Stimulated activated effector memory CD8-positive, alpha-beta T cell treated with anti-CD3 and anti-CD28 coated beads, Interleukin-12 subunit alpha, Interleukin-12 subunit beta, amount 100 ng/mL, for 72 hours (primary cell): ENCODE measurements around the gene RASD1.
A peak's percentile ranks its signal among the peaks of the same experiment; 100 is the strongest.

Experiments used
- ATAC-seq: fragments of 150-1000 bp; cut with Tn5 transposase; 2 replicates; pipeline ENCODE4 v1.10.0; 2021
- DNase-seq, 2 donors: peaks; one replicate each; pipeline ENCODE4 v3.0.0; 2021 to 2022; ENCODE audit warnings: low spot score in 2 of 2
- H3K27ac Mint-ChIP-seq: one replicate; pipeline ENCODE4 v1.8.0; 2022; ENCODE audit warnings: mild to moderate bottlenecking, mixed read lengths
- H3K36me3 Mint-ChIP-seq: one replicate; pipeline ENCODE4 v1.8.0; 2022; ENCODE audit warnings: mild to moderate bottlenecking, mixed read lengths
- H3K4me1 Mint-ChIP-seq: one replicate; pipeline ENCODE4 v1.8.0; 2022; ENCODE audit warnings: mixed read lengths
- H3K4me3 Mint-ChIP-seq: one replicate; pipeline ENCODE4 v1.8.0; 2022; ENCODE audit warnings: mild to moderate bottlenecking, mixed read lengths
- H3K9me3 Mint-ChIP-seq: one replicate; pipeline ENCODE4 v1.8.0; 2022; ENCODE audit warnings: mixed read lengths

The RASD1 gene

GRCh38 chr17:17496189-17497064, at the start of gene RASD1:
TSS of gene RASD1 (minus strand) at chr17:17496395. CDS start at chr17:17496181, 214 bp downstream.
- H3K27ac Mint-ChIP-seq: no peak within 1 kb of the TSS
- ATAC-seq (peak; percentile 89), DNase-seq (peak; percentile 88 to 90)
- H3K36me3 Mint-ChIP-seq: peaks cover 19% of the 10 kb centered on the region
- peaks cover 15% of the 10 kb centered on the region for H3K4me1 Mint-ChIP-seq
- H3K4me3 Mint-ChIP-seq: peak within 1 kb of the TSS; percentile 77
- H3K9me3 Mint-ChIP-seq: no peaks in the 10 kb centered on the region

GRCh38 chr17:17545984-17546383, 49.8 kb upstream of the RASD1 start:
- peaks cover 2% of the 10 kb centered on the region for H3K4me1 Mint-ChIP-seq
- H3K9me3 Mint-ChIP-seq: no peaks in the 10 kb centered on the region
- no peaks in the 10 kb centered on the region for H3K36me3 Mint-ChIP-seq
- H3K27ac Mint-ChIP-seq: no peak overlapping the region
- no peak for ATAC-seq
- no peak overlapping the region for H3K4me3 Mint-ChIP-seq
- DNase-seq: no peak

GRCh38 chr17:17545031-17545820, 49.0 kb upstream of the RASD1 start:
- no peak for ATAC-seq
- Mint-ChIP-seq H3K36me3 (no peaks in the 10 kb centered on the region), H3K4me1 (peaks cover 8% of the 10 kb centered on the region), H3K27ac (no peak overlapping the region), H3K4me3 (no peak overlapping the region), H3K9me3 (no peaks in the 10 kb centered on the region)
- no peak for DNase-seq

- ATAC-seq: no peak
- Mint-ChIP-seq H3K27ac (no peak overlapping the region), H3K9me3 (no peaks in the 10 kb centered on the region), H3K4me1 (peaks cover 8% of the 10 kb centered on the region), H3K4me3 (no peak overlapping the region), H3K36me3 (no peaks in the 10 kb centered on the region)
- DNase-seq: no peak
These were observed 46.9 kb upstream of the RASD1 start for GRCh38 chr17:17542906-17543635.

- no peak for ATAC-seq
- no peak for DNase-seq
- no peak overlapping the region for H3K27ac Mint-ChIP-seq
- H3K9me3 Mint-ChIP-seq: no peaks in the 10 kb centered on the region
- H3K36me3 Mint-ChIP-seq: no peaks in the 10 kb centered on the region
- no peak overlapping the region for H3K4me3 Mint-ChIP-seq
- peaks cover 8% of the 10 kb centered on the region for H3K4me1 Mint-ChIP-seq
These were observed 45.4 kb upstream of the RASD1 start for GRCh38 chr17:17541640-17542001.

GRCh38 chr17:17540935-17541639, 44.9 kb upstream of the RASD1 start:
- no peak for ATAC-seq
- no peak overlapping the region for H3K27ac Mint-ChIP-seq
- peaks cover 8% of the 10 kb centered on the region for H3K4me1 Mint-ChIP-seq

GRCh38 chr17:17540278-17540906, 44.2 kb upstream of the RASD1 start:
- Mint-ChIP-seq H3K27ac (no peak overlapping the region), H3K4me3 (no peak overlapping the region), H3K9me3 (no peaks in the 10 kb centered on the region), H3K4me1 (peaks cover 8% of the 10 kb centered on the region), H3K36me3 (no peaks in the 10 kb centered on the region)
- DNase-seq (no peak), ATAC-seq (no peak)

More at GRCh38 chr17:17540935-17541639, 44.9 kb upstream of the RASD1 start:
- H3K9me3 Mint-ChIP-seq: no peaks in the 10 kb centered on the region
- no peak for DNase-seq
- no peaks in the 10 kb centered on the region for H3K36me3 Mint-ChIP-seq
- H3K4me3 Mint-ChIP-seq: no peak overlapping the region

GRCh38 chr17:17539591-17539990, 43.4 kb upstream of the RASD1 start:
- H3K4me1 Mint-ChIP-seq: peaks cover 8% of the 10 kb centered on the region
- no peak overlapping the region for H3K4me3 Mint-ChIP-seq
- H3K36me3 Mint-ChIP-seq: no peaks in the 10 kb centered on the region
- no peak overlapping the region for H3K27ac Mint-ChIP-seq
- no peaks in the 10 kb centered on the region for H3K9me3 Mint-ChIP-seq
- DNase-seq (no peak), ATAC-seq (no peak)

GRCh38 chr17:17538417-17539391, 42.5 kb upstream of the RASD1 start:
- no peak for ATAC-seq
- Mint-ChIP-seq H3K9me3 (no peaks in the 10 kb centered on the region), H3K4me3 (no peak overlapping the region), H3K4me1 (peaks cover 8% of the 10 kb centered on the region), H3K27ac (no peak overlapping the region), H3K36me3 (no peaks in the 10 kb centered on the region)
- DNase-seq: no peak

- Mint-ChIP-seq H3K9me3 (no peaks in the 10 kb centered on the region), H3K27ac (no peak overlapping the region), H3K36me3 (no peaks in the 10 kb centered on the region), H3K4me3 (no peak overlapping the region), H3K4me1 (peaks cover 8% of the 10 kb centered on the region)
- ATAC-seq: no peak
- no peak for DNase-seq
These were observed 41.3 kb upstream of the RASD1 start for GRCh38 chr17:17537311-17538099.

GRCh38 chr17:17536702-17537101, 40.5 kb upstream of the RASD1 start:
- ATAC-seq (no peak), DNase-seq (no peak)
- H3K4me1 Mint-ChIP-seq: peaks cover 8% of the 10 kb centered on the region
- H3K36me3 Mint-ChIP-seq: no peaks in the 10 kb centered on the region
- H3K9me3 Mint-ChIP-seq: no peaks in the 10 kb centered on the region
- H3K4me3 Mint-ChIP-seq: no peak overlapping the region
- H3K27ac Mint-ChIP-seq: no peak overlapping the region

- Mint-ChIP-seq H3K36me3 (no peaks in the 10 kb centered on the region), H3K4me1 (peaks cover 5% of the 10 kb centered on the region), H3K9me3 (no peaks in the 10 kb centered on the region), H3K27ac (no peak overlapping the region), H3K4me3 (no peak overlapping the region)
- ATAC-seq (peak; percentile 26), DNase-seq (no peak)
These were observed 39.8 kb upstream of the RASD1 start for GRCh38 chr17:17535957-17536356.

- Mint-ChIP-seq H3K4me3 (no peak overlapping the region), H3K4me1 (no peaks in the 10 kb centered on the region), H3K9me3 (no peaks in the 10 kb centered on the region), H3K27ac (no peak overlapping the region), H3K36me3 (no peaks in the 10 kb centered on the region)
- DNase-seq: no peak
- no peak for ATAC-seq
These were observed 37.8 kb upstream of the RASD1 start for GRCh38 chr17:17533901-17534441.
